ENCODE measurements around the gene APLF.
"Not testable (repeated sequence)": the region's sequence is repeated elsewhere in the genome, so short reads cannot be mapped to it uniquely, and the experiment has no call there.

APLF gene

GRCh38 chr2:68595493-68595785 is 128.1 kb downstream of the APLF start:
- not testable (repeated sequence) for H3K36me3 ChIP-seq (ENCODE audit: low read depth); H3K4me3 ChIP-seq (ENCODE audit: severe bottlenecking); H3K4me1 ChIP-seq (ENCODE audit: insufficient read depth, poor library complexity, severe bottlenecking); DNase-seq (ENCODE audit: low spot score); ATAC-seq (ENCODE audit: low read depth); H3K27me3 ChIP-seq (ENCODE audit: insufficient read depth, poor library complexity, severe bottlenecking); H3K9me3 ChIP-seq (ENCODE audit: severe bottlenecking); H3K27ac ChIP-seq (ENCODE audit: poor library complexity, severe bottlenecking)
- peak; percentile 52 for TF ChIP-seq CTCF (IDR thresholded peaks at IDR 0.05; ENCODE audit: poor library complexity, severe bottlenecking)

- not testable (repeated sequence) for H3K9me3 ChIP-seq (ENCODE audit: severe bottlenecking); H3K27me3 ChIP-seq (ENCODE audit: insufficient read depth, poor library complexity, severe bottlenecking); H3K36me3 ChIP-seq (ENCODE audit: low read depth); ATAC-seq (ENCODE audit: low read depth); H3K4me3 ChIP-seq (ENCODE audit: severe bottlenecking); H3K27ac ChIP-seq (ENCODE audit: poor library complexity, severe bottlenecking); DNase-seq (ENCODE audit: low spot score); H3K4me1 ChIP-seq (ENCODE audit: insufficient read depth, poor library complexity, severe bottlenecking)
These were observed 133.1 kb downstream of the APLF start for GRCh38 chr2:68600495-68600894.

GRCh38 chr2:68603059-68603458 is 135.7 kb downstream of the APLF start:
- Histone ChIP-seq H3K4me1 (ENCODE audit: insufficient read depth, poor library complexity, severe bottlenecking) (no peaks in the 10 kb centered on the region), H3K27me3 (ENCODE audit: insufficient read depth, poor library complexity, severe bottlenecking) (no peaks in the 10 kb centered on the region), H3K27ac (ENCODE audit: poor library complexity, severe bottlenecking) (no peak overlapping the region), H3K9me3 (ENCODE audit: severe bottlenecking) (no peaks in the 10 kb centered on the region), H3K36me3 (ENCODE audit: low read depth) (no peaks in the 10 kb centered on the region), H3K4me3 (ENCODE audit: severe bottlenecking) (no peak overlapping the region)
- TF ChIP-seq CTCF (IDR thresholded peaks at IDR 0.05; ENCODE audit: poor library complexity, severe bottlenecking), result no peak
- DNase-seq (ENCODE audit: low spot score) (no peak), ATAC-seq (ENCODE audit: low read depth) (no peak)

GRCh38 chr2:68604077-68604476 is 136.7 kb downstream of the APLF start:
- Histone ChIP-seq H3K36me3 (ENCODE audit: low read depth) (no peaks in the 10 kb centered on the region), H3K4me3 (ENCODE audit: severe bottlenecking) (no peak overlapping the region), H3K27me3 (ENCODE audit: insufficient read depth, poor library complexity, severe bottlenecking) (no peaks in the 10 kb centered on the region), H3K9me3 (ENCODE audit: severe bottlenecking) (no peaks in the 10 kb centered on the region), H3K4me1 (ENCODE audit: insufficient read depth, poor library complexity, severe bottlenecking) (no peaks in the 10 kb centered on the region), H3K27ac (ENCODE audit: poor library complexity, severe bottlenecking) (no peak overlapping the region)
- ATAC-seq (ENCODE audit: low read depth), result no peak
- TF ChIP-seq CTCF (IDR thresholded peaks at IDR 0.05; ENCODE audit: poor library complexity, severe bottlenecking), result no peak
- no peak for DNase-seq (ENCODE audit: low spot score)

GRCh38 chr2:68605939-68606338 is 138.6 kb downstream of the APLF start:
- H3K9me3 ChIP-seq (ENCODE audit: severe bottlenecking), result no peaks in the 10 kb centered on the region
- ATAC-seq (ENCODE audit: low read depth), result no peak
- no peak overlapping the region for H3K27ac ChIP-seq (ENCODE audit: poor library complexity, severe bottlenecking)
- no peaks in the 10 kb centered on the region for H3K27me3 ChIP-seq (ENCODE audit: insufficient read depth, poor library complexity, severe bottlenecking)
- no peaks in the 10 kb centered on the region for H3K36me3 ChIP-seq (ENCODE audit: low read depth)
- DNase-seq (ENCODE audit: low spot score), result no peak
- TF ChIP-seq CTCF (IDR thresholded peaks at IDR 0.05; ENCODE audit: poor library complexity, severe bottlenecking), result no peak
- no peaks in the 10 kb centered on the region for H3K4me1 ChIP-seq (ENCODE audit: insufficient read depth, poor library complexity, severe bottlenecking)
- no peak overlapping the region for H3K4me3 ChIP-seq (ENCODE audit: severe bottlenecking)

All from RWPE2 (cell line).